Nephron progenitor cell (in vitro differentiated cells): ENCODE measurements around the gene IQCF5.
"Not testable (repeated sequence)": the region's sequence is repeated elsewhere in the genome, so short reads cannot be mapped to it uniquely, and the experiment has no call there.

ENCODE experiments used
- DNase-seq: peaks from one replicate; pipeline ENCODE4 v3.0.0; 2021
- H3K27ac Mint-ChIP-seq: 2 replicates; pipeline ENCODE4 v1.8.0; 2021; ENCODE audit warnings: mild to moderate bottlenecking, moderate library complexity, mixed read lengths
- H3K27me3 Mint-ChIP-seq: 2 replicates; pipeline ENCODE4 v1.8.0; 2021; ENCODE audit warnings: mild to moderate bottlenecking, low read depth, mixed read lengths; ENCODE audit not compliant: poor library complexity
- H3K36me3 Mint-ChIP-seq: 2 replicates; pipeline ENCODE4 v1.8.0; 2021; ENCODE audit warnings: low read depth, mixed read lengths
- H3K4me1 Mint-ChIP-seq: 2 replicates; pipeline ENCODE4 v1.8.0; 2021; ENCODE audit warnings: mixed read lengths
- H3K4me3 Mint-ChIP-seq: 2 replicates; pipeline ENCODE4 v1.8.0; 2021; ENCODE audit warnings: mild to moderate bottlenecking, moderate library complexity, mixed read lengths
- H3K9me3 Mint-ChIP-seq: 2 replicates; pipeline ENCODE4 v1.8.0; 2021; ENCODE audit warnings: mild to moderate bottlenecking, moderate library complexity, mixed read lengths
- TF ChIP-seq, protein P1 (sequence below): fragments of 200-600 bp; sonication (generic); IDR thresholded peaks from 2 replicates; pipeline ENCODE4 v1.5.0; 2021; ENCODE audit warnings: antibody characterized with exemption

IQCF5 gene

DNA sequence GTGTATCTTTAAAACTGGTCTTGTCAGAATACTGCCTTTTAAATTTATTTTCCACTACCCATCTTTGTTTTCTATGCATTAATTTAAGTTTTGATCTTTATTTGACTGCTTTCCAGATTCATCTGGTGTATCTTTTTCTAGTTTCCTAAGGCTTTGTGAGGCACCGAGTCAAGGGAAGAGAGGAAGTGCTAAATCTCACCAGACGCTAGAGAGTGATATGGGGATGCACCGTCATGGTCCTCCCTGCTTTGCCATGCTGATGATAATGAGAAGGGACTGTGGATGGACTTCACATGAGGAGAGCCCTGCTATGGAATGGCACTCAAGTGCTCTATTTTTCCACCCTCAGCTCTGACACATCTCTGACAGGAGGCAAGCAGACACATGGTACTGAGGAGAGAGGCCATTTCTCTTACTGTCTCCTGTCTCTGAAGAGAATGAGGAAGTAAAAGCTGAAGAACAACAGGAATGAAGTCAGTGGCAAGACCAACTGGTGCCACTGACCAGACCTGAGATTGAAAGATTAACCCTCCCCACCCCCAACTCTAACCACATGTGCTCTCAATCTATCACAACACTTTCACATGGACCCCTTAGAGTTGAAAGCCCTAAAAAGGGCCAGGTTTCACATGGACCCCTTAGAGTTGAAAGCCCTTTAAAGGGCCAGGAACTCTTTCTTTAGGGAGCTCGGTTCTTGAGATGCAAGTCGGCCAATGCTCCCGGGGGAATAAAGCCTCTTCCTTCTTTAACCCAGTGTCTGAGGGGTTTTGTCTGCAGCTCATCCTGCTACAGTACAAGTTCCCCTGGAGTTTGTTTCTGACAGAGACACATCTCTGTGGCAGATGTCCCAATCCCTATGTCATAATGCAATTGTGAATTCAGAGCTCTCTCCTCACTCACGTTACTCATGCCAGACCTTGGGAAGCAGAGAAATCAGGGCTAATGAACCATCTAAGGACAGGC is 14.4 kb downstream of the IQCF5 start, which contains the start of gene IQCF2:
Gene IQCF2 (plus strand): TSS at position 913 of the 963 bp plus-strand sequence. CDS start 52 bp downstream, outside the sequence.
- TF ChIP-seq, protein P1, sequence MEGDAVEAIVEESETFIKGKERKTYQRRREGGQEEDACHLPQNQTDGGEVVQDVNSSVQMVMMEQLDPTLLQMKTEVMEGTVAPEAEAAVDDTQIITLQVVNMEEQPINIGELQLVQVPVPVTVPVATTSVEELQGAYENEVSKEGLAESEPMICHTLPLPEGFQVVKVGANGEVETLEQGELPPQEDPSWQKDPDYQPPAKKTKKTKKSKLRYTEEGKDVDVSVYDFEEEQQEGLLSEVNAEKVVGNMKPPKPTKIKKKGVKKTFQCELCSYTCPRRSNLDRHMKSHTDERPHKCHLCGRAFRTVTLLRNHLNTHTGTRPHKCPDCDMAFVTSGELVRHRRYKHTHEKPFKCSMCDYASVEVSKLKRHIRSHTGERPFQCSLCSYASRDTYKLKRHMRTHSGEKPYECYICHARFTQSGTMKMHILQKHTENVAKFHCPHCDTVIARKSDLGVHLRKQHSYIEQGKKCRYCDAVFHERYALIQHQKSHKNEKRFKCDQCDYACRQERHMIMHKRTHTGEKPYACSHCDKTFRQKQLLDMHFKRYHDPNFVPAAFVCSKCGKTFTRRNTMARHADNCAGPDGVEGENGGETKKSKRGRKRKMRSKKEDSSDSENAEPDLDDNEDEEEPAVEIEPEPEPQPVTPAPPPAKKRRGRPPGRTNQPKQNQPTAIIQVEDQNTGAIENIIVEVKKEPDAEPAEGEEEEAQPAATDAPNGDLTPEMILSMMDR: no peak
- DNase-seq: no peak
- Mint-ChIP-seq H3K36me3 (no peaks in the 10 kb centered on the region), H3K27me3 (peaks cover 5% of the 10 kb centered on the region), H3K4me1 (no peaks in the 10 kb centered on the region), H3K27ac (no peak within 1 kb of the TSS), H3K4me3 (no peak within 1 kb of the TSS), H3K9me3 (peaks cover 24% of the 10 kb centered on the region)

DNA sequence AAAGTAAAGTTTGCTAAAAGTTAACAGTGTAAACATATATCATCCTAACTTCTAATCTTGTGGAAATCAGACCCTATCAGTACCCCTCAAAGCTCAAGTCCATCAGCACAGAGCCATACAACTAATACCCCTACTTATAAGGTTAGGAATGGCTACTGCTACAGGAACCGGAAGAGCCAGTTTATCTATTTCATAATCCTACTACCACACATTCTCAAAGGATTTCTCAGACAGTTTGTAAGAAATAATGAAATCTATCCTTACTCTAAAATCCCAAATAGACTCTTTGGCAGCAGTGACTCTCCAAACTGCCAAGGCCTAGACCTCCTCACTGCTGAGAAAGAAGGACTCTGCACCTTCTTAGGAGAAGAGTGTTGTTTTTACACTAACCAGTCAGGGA is 20.0 kb downstream of the IQCF5 start:
- H3K4me3 Mint-ChIP-seq, H3K4me1 Mint-ChIP-seq, H3K27ac Mint-ChIP-seq, H3K36me3 Mint-ChIP-seq, DNase-seq: not testable (repeated sequence)
- peaks cover 11% of the 10 kb centered on the region for H3K27me3 Mint-ChIP-seq
- H3K9me3 Mint-ChIP-seq: peaks cover 26% of the 10 kb centered on the region

DNA sequence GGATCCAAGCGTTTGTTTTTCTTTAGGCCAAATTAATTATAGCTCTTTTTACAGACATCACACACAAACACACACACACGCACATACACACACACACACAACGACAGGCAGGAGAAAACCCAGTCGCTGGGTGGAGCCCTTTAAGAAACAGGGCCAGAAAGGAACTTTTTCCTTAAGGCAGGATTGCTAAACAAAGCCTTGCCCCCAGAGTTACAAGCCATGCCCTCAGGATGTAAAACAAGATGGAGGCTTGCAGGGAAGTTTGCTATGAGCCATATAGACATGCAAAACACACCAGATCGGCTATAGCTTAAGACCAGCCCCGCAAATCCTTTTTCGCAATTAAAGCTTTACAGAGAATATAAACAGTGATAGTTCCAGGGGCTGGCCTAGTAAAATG is 30.3 kb downstream of the IQCF5 start:
- TF ChIP-seq, protein P1: no peak
- peaks cover 2% of the 10 kb centered on the region for H3K27me3 Mint-ChIP-seq
- H3K4me3 Mint-ChIP-seq: no peak overlapping the region
- DNase-seq: no peak
- H3K4me1 Mint-ChIP-seq: no peaks in the 10 kb centered on the region
- H3K9me3 Mint-ChIP-seq: peaks cover 34% of the 10 kb centered on the region
- H3K27ac Mint-ChIP-seq: no peak overlapping the region
- no peaks in the 10 kb centered on the region for H3K36me3 Mint-ChIP-seq

DNA sequence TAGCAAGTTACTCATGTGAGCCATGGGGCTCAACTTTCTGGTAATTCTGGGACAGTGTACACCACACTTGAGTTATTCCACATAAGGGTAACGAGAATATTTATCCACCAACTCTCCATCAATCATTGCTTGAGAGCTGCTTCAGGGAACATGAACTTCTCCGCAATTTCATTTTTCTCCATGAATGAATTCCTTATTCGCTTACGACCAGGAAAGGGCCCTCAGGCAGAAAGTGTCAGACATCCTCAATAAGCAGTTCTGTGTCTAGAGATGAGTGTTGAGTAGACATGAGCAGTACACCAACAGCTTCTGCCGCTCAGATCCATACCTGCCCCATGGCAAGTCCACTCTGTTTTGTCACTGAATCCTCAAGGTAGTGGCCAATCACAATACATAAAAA is 38.8 kb downstream of the IQCF5 start:
- no peaks in the 10 kb centered on the region for H3K36me3 Mint-ChIP-seq
- peaks cover 17% of the 10 kb centered on the region for H3K9me3 Mint-ChIP-seq
- no peak for DNase-seq
- no peak overlapping the region for H3K4me3 Mint-ChIP-seq
- H3K27me3 Mint-ChIP-seq: peaks cover 21% of the 10 kb centered on the region
- TF ChIP-seq, protein P1: no peak
- no peaks in the 10 kb centered on the region for H3K4me1 Mint-ChIP-seq
- H3K27ac Mint-ChIP-seq: no peak overlapping the region

DNA sequence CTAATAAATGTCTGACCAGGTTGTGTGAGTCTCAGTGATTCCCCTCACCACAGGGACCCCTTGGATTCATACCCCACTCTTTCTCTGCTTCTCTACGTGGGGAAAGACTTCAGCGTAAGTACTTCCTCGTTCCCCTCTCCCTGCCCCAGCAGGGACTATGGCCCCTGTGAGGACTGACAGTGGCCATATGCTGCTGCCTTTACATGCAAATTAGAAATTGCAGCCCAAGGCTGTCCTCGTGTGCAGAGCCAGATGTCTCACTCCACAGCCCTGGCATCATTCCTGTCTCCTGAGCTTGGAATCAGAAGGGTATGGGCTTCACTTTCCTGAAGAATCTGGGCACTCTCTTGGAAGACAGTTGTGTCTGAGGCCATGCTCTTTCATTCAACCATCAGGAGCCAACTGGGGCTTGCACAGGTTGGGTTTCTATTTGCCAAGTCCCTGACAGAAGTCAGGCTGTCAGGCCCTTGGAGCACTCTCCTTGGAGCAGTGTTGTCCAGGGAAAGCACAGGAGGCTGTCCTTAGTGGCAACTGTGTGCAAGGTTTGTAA is 44.5 kb downstream of the IQCF5 start:
- Mint-ChIP-seq H3K4me3 (no peak overlapping the region), H3K27me3 (peaks cover 20% of the 10 kb centered on the region), H3K9me3 (peaks cover 41% of the 10 kb centered on the region), H3K4me1 (no peaks in the 10 kb centered on the region), H3K27ac (peak overlapping the region; percentile 60), H3K36me3 (no peaks in the 10 kb centered on the region)
- TF ChIP-seq, protein P1: no peak
- no peak for DNase-seq

GRCh38 chr3:51830345-51830744 is 45.1 kb downstream of the IQCF5 start:
- H3K36me3 Mint-ChIP-seq: no peaks in the 10 kb centered on the region
- H3K9me3 Mint-ChIP-seq: peaks cover 41% of the 10 kb centered on the region
- DNase-seq: no peak
- H3K4me3 Mint-ChIP-seq: no peak overlapping the region
- no peak overlapping the region for H3K27ac Mint-ChIP-seq
- TF ChIP-seq, protein P1: no peak
- H3K27me3 Mint-ChIP-seq: peaks cover 21% of the 10 kb centered on the region
- no peaks in the 10 kb centered on the region for H3K4me1 Mint-ChIP-seq
